Nephron progenitor cell (in vitro differentiated cells): Measurements from ENCODE around the gene KRTAP10-5.
A peak's percentile ranks its signal among the peaks of the same experiment; 100 is the strongest.
"Not testable (repeated sequence)": the region's sequence is repeated elsewhere in the genome, so short reads cannot be mapped to it uniquely, and the experiment has no call there.

Experiments used
- DNase-seq: peaks from one replicate; pipeline ENCODE4 v3.0.0; 2021
- H3K27ac Mint-ChIP-seq: 2 replicates; pipeline ENCODE4 v1.8.0; 2021; ENCODE audit warnings: mild to moderate bottlenecking, moderate library complexity, mixed read lengths
- H3K27me3 Mint-ChIP-seq: 2 replicates; pipeline ENCODE4 v1.8.0; 2021; ENCODE audit warnings: mild to moderate bottlenecking, low read depth, mixed read lengths; ENCODE audit not compliant: poor library complexity
- H3K36me3 Mint-ChIP-seq: 2 replicates; pipeline ENCODE4 v1.8.0; 2021; ENCODE audit warnings: low read depth, mixed read lengths
- H3K4me1 Mint-ChIP-seq: 2 replicates; pipeline ENCODE4 v1.8.0; 2021; ENCODE audit warnings: mixed read lengths
- H3K4me3 Mint-ChIP-seq: 2 replicates; pipeline ENCODE4 v1.8.0; 2021; ENCODE audit warnings: mild to moderate bottlenecking, moderate library complexity, mixed read lengths
- H3K9me3 Mint-ChIP-seq: 2 replicates; pipeline ENCODE4 v1.8.0; 2021; ENCODE audit warnings: mild to moderate bottlenecking, moderate library complexity, mixed read lengths
- CTCF ChIP-seq: fragments of 200-600 bp; sonication (generic); IDR thresholded peaks from 2 replicates; pipeline ENCODE4 v1.5.0; 2021; ENCODE audit warnings: antibody characterized with exemption

The KRTAP10-5 gene

DNA sequence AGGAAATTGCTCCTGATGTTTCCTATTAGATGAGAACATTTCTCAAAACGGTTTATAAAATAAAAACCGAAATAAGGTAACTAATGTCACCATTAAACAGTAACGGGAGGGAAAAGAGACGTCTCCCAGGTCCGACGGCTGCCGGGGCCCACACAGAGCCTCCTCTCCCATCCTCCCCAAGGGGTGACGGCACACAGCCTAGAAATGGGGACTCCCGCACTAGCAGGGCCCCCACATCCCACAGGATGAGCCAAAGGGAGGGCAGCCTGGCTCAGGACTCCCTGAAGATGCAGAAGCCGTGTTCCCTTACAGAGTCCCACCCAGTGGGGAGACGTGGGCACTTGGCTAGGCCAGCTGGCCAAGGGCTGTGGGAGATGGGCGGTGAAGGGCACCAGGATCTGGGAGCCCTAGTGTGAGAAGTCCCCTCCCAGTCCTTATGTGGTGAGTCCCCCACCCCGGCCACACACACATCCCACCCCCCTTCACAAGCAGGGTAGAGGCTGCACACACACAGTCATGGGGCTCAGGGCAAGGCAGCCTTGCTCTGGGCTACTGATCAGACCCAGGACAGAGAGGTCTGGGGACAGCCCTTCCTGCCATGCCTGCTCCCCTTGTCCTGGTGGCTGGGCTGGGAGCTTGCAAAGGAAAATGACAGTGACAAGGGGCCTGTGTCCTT, 25.1 kb downstream of the KRTAP10-5 start:
- Mint-ChIP-seq H3K36me3 (no peaks in the 10 kb centered on the region), H3K9me3 (peaks cover 11% of the 10 kb centered on the region), H3K4me3 (no peak overlapping the region), H3K27me3 (peaks cover 5% of the 10 kb centered on the region), H3K27ac (peak overlapping the region; percentile 37), H3K4me1 (peaks cover 41% of the 10 kb centered on the region)
- TF ChIP-seq CTCF, result no peak
- no peak for DNase-seq

GRCh38 chr21:44552681-44553080, 27.7 kb downstream of the KRTAP10-5 start:
- no peak for TF ChIP-seq CTCF

DNA sequence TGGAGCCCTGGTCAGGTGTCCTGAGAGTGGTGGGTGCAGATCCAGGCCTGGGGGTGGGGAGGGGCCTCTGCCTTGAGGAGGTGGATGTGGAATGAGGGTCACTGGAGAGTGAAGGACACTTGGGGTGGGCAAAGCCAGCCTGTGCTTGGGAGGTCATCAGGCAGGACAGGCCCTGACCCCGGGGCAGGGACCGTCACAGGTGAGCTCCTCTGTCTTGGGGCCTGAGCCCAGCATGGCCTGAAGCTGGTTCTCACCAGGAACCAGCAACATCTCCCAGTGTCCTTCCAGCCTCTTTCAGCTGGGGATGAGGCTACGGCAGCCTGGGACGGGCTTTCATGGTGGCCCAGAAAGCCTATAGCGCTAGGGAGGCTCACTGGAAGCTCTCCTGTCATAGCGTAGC, 28.3 kb downstream of the KRTAP10-5 start:
- peaks cover 3% of the 10 kb centered on the region for H3K27me3 Mint-ChIP-seq

More at GRCh38 chr21:44552681-44553080, 27.7 kb downstream of the KRTAP10-5 start:
- peaks cover 2% of the 10 kb centered on the region for H3K9me3 Mint-ChIP-seq
- peaks cover 51% of the 10 kb centered on the region for H3K4me1 Mint-ChIP-seq
- no peak for DNase-seq
- no peak overlapping the region for H3K27ac Mint-ChIP-seq
- peaks cover 3% of the 10 kb centered on the region for H3K27me3 Mint-ChIP-seq
- H3K36me3 Mint-ChIP-seq, result peaks cover under 1% of the 10 kb centered on the region
- H3K4me3 Mint-ChIP-seq, result no peak overlapping the region

DNA sequence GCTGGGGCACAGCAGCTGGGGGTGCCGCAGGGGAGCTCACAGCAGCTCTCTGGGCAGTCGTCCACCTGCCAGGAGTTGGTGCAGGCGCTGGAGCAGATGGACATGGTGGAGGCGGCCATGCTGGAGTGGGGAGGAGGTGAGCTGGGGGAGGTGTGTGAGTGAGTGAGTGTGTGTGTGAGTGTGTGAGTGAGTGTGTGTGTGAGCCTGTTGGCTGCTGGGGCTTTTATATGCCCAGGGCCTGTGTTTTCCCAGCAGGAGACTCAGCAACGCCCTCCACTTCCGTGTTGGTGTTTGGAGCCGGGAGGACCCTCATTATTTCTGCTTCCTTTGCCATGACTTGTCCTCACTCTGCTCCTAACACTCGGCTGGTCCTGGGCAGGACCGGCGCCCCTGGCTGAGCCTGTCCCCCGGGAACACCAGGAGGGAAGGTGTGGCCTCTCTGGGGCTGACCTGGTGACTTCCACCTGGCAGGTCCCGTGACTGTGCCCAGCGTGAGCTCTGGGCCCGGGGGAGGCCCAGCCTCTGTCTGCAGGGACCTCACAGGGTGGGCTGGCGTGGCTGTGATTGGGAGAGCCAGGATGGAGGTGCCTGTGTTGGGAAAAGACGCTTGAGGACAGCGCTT, 29.0 kb downstream of the KRTAP10-5 start, which contains the start of gene KRTAP10-2:
Gene KRTAP10-2 (minus strand): TSS at position 166 of the 622 bp plus-strand sequence. CDS start 47 bp downstream, at position 119.
- H3K4me3 Mint-ChIP-seq, result peak within 1 kb of the TSS; percentile 55
- no peak for DNase-seq
- peak within 1 kb of the TSS; percentile 98 for H3K27ac Mint-ChIP-seq
- peaks cover 14% of the 10 kb centered on the region for H3K9me3 Mint-ChIP-seq
- H3K36me3 Mint-ChIP-seq, result peaks cover 12% of the 10 kb centered on the region
- TF ChIP-seq CTCF, result no peak
- peaks cover 44% of the 10 kb centered on the region for H3K4me1 Mint-ChIP-seq
- peaks cover 3% of the 10 kb centered on the region for H3K27me3 Mint-ChIP-seq

More for the DNA sequence above, 28.3 kb downstream of the KRTAP10-5 start:
- peaks cover 47% of the 10 kb centered on the region for H3K4me1 Mint-ChIP-seq
- H3K27ac Mint-ChIP-seq, result no peak overlapping the region
- no peak for TF ChIP-seq CTCF
- no peak overlapping the region for H3K4me3 Mint-ChIP-seq
- H3K36me3 Mint-ChIP-seq, result peaks cover 6% of the 10 kb centered on the region
- no peak for DNase-seq
- H3K9me3 Mint-ChIP-seq, result peaks cover 7% of the 10 kb centered on the region

- no peak for DNase-seq
- H3K27ac Mint-ChIP-seq, result peak overlapping the region; percentile 81
- peaks cover 44% of the 10 kb centered on the region for H3K4me1 Mint-ChIP-seq
- TF ChIP-seq CTCF, result no peak
- H3K27me3 Mint-ChIP-seq, result peaks cover 3% of the 10 kb centered on the region
- H3K9me3 Mint-ChIP-seq, result peaks cover 21% of the 10 kb centered on the region
- H3K4me3 Mint-ChIP-seq, result peak overlapping the region; percentile 55
- peaks cover 13% of the 10 kb centered on the region for H3K36me3 Mint-ChIP-seq
Observed at GRCh38 chr21:44550807-44551206, 29.6 kb downstream of the KRTAP10-5 start.

DNA sequence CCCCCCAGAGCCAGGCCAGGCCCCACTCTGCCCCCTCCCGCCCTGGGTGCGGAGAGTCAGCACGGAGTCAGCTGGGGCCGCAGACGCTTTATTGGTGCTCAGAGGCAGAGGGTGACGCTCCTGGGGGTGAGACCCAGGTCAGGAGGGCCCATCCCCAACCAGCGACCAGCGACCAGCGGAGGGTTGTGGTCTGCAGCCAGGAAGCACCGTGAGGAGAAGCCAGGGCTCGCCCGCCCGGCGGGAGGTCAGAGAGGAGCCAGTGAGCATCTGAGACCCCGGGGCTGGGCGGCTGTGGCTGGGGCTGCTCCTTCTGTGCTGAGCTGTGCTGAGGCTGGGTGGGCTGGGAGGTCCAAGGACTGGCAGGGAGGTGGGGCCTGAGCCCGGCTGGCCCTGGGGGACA, 30.1 kb downstream of the KRTAP10-5 start:
- not testable (repeated sequence) for H3K27ac Mint-ChIP-seq, H3K27me3 Mint-ChIP-seq, H3K4me3 Mint-ChIP-seq, DNase-seq
- Mint-ChIP-seq H3K36me3 (peaks cover 18% of the 10 kb centered on the region), H3K9me3 (peaks cover 26% of the 10 kb centered on the region), H3K4me1 (peaks cover 44% of the 10 kb centered on the region)
